MM.1S (cell line): ENCODE results near the gene GYS2.

ENCODE experiments used
- EZH2 ChIP-seq: fragments of 300-600 bp; sonication (generic); optimal IDR thresholded peaks from 2 replicates; pipeline ENCODE3; 2017; ENCODE audit warnings: low read depth, mild to moderate bottlenecking, antibody characterized with exemption, low read length, mixed read lengths
- EZH2phosphoT487 ChIP-seq: fragments of 300-600 bp; sonication (generic); IDR thresholded peaks from 2 replicates; pipeline ENCODE4 v1.6.1; 2018; ENCODE audit warnings: antibody characterized with exemption, low read length
- TF ChIP-seq, protein P1 (sequence below): fragments of 300-600 bp; sonication (generic); IDR thresholded peaks from 2 replicates; pipeline ENCODE4 v1.5.1; 2016; ENCODE audit warnings: antibody characterized with exemption, low read length, mixed read lengths

DNA sequence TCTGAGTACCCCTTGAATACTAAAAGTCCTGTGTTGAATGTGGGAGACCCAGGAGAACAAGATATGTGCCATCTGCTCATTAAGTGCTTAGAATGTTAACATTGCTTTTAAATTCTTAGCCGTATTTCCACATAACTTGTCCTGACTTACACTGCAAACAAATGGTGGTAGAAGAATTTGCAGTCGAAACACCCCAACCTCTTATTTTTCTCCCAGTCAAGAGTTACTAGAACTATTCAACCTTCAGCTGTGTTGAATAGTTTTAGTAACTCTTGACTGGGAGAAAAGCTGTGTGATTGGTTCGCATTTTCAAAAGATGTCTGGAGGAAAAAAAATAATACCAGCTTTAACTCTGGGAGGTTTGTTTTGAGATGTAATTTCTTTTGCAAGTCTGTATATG is 86.2 kb downstream of the GYS2 start:
- TF ChIP-seq, protein P1, sequence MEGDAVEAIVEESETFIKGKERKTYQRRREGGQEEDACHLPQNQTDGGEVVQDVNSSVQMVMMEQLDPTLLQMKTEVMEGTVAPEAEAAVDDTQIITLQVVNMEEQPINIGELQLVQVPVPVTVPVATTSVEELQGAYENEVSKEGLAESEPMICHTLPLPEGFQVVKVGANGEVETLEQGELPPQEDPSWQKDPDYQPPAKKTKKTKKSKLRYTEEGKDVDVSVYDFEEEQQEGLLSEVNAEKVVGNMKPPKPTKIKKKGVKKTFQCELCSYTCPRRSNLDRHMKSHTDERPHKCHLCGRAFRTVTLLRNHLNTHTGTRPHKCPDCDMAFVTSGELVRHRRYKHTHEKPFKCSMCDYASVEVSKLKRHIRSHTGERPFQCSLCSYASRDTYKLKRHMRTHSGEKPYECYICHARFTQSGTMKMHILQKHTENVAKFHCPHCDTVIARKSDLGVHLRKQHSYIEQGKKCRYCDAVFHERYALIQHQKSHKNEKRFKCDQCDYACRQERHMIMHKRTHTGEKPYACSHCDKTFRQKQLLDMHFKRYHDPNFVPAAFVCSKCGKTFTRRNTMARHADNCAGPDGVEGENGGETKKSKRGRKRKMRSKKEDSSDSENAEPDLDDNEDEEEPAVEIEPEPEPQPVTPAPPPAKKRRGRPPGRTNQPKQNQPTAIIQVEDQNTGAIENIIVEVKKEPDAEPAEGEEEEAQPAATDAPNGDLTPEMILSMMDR = no peak
- no peak for TF ChIP-seq EZH2
- TF ChIP-seq EZH2phosphoT487 = no peak
